Measurements from ENCODE around the gene ST3GAL4.

GRCh38 chr11:126345283-126345682 lies 10.2 kb upstream of the ST3GAL4 start:
- no peak for TF ChIP-seq POLR2A (IDR thresholded peaks at IDR 0.05)
- no peak for TF ChIP-seq CTCF (IDR thresholded peaks at IDR 0.05)
